ENCODE data around the gene PTPRN2. TPM values are rescaled to one million over a fixed set of nuclear protein-coding genes. Genes with fewer than 3 reads are reported as not detected.
A peak's percentile ranks its signal among the peaks of the same experiment; 100 is the strongest.

PTPRN2 gene
- total and polyA plus RNA-seq, 2 donors from 2014 or later, result 4.8 to 6.2 TPM

- DNase-seq (peak in 1 of 5 donors; percentile 64), FAIRE-seq (no peak)
- Histone ChIP-seq H3K36me3 (ENCODE audit: control insufficient read depth in 2 of 3, insufficient read depth in 3 of 3, low read length in 3 of 3) (no peaks in the 10 kb centered on the region), H3K27me3 (ENCODE audit: control insufficient read depth, insufficient read depth, low read length) (no peaks in the 10 kb centered on the region), H3K9me3 (ENCODE audit: control insufficient read depth in 2 of 3, insufficient read depth in 1 of 3, low read length in 3 of 3) (no peaks in the 10 kb centered on the region), H3K4me3 (ENCODE audit: low read length in 3 of 3) (no peak overlapping the region), H3K9ac (ENCODE audit: low read length in 3 of 3) (no peak overlapping the region), H3K27ac (ENCODE audit: low read depth in 2 of 2, low read length in 2 of 2) (no peak overlapping the region), H3K4me1 (ENCODE audit: control insufficient read depth in 2 of 3, insufficient read depth in 2 of 3, low read depth in 1 of 3, low read length in 3 of 3) (no peaks in the 10 kb centered on the region)
- intact Hi-C loops (cut with DNase I), result no loop called here
- no peak for TF ChIP-seq CTCF (IDR thresholded peaks at IDR 0.05; ENCODE audit: borderline replicate concordance, extremely low read depth, insufficient read depth)
Measured at GRCh38 chr7:158098125-158099030, 489.2 kb downstream of the PTPRN2 start.

GRCh38 chr7:158097453-158098124 lies 490.0 kb downstream of the PTPRN2 start:
- Histone ChIP-seq H3K9me3 (ENCODE audit: control insufficient read depth in 2 of 3, insufficient read depth in 1 of 3, low read length in 3 of 3) (no peaks in the 10 kb centered on the region), H3K4me3 (ENCODE audit: low read length in 3 of 3) (no peak overlapping the region), H3K27me3 (ENCODE audit: control insufficient read depth, insufficient read depth, low read length) (no peaks in the 10 kb centered on the region), H3K27ac (ENCODE audit: low read depth in 2 of 2, low read length in 2 of 2) (no peak overlapping the region), H3K36me3 (ENCODE audit: control insufficient read depth in 2 of 3, insufficient read depth in 3 of 3, low read length in 3 of 3) (no peaks in the 10 kb centered on the region), H3K4me1 (ENCODE audit: control insufficient read depth in 2 of 3, insufficient read depth in 2 of 3, low read depth in 1 of 3, low read length in 3 of 3) (no peaks in the 10 kb centered on the region), H3K9ac (ENCODE audit: low read length in 3 of 3) (no peak overlapping the region)
- FAIRE-seq (no peak), DNase-seq (peak in 2 of 5 donors; percentile 25 to 41)
- intact Hi-C loops (cut with DNase I), result no loop called here
- no peak for TF ChIP-seq CTCF (IDR thresholded peaks at IDR 0.05; ENCODE audit: borderline replicate concordance, extremely low read depth, insufficient read depth)

- intact Hi-C loops (cut with DNase I), result no loop called here
- Histone ChIP-seq H3K4me3 (ENCODE audit: low read length in 3 of 3) (no peak overlapping the region), H3K27ac (ENCODE audit: low read depth in 2 of 2, low read length in 2 of 2) (no peak overlapping the region), H3K27me3 (ENCODE audit: control insufficient read depth, insufficient read depth, low read length) (no peaks in the 10 kb centered on the region), H3K9me3 (ENCODE audit: control insufficient read depth in 2 of 3, insufficient read depth in 1 of 3, low read length in 3 of 3) (no peaks in the 10 kb centered on the region), H3K4me1 (ENCODE audit: control insufficient read depth in 2 of 3, insufficient read depth in 2 of 3, low read depth in 1 of 3, low read length in 3 of 3) (no peaks in the 10 kb centered on the region), H3K36me3 (ENCODE audit: control insufficient read depth in 2 of 3, insufficient read depth in 3 of 3, low read length in 3 of 3) (no peaks in the 10 kb centered on the region), H3K9ac (ENCODE audit: low read length in 3 of 3) (no peak overlapping the region)
- FAIRE-seq (no peak), DNase-seq (peak in 1 of 5 donors; percentile 47)
- no peak for TF ChIP-seq CTCF (IDR thresholded peaks at IDR 0.05; ENCODE audit: borderline replicate concordance, extremely low read depth, insufficient read depth)
Measured at GRCh38 chr7:158097106-158097452, 490.5 kb downstream of the PTPRN2 start.

Measured in kidney (tissue), 14 donors.